Thyroid gland (tissue), 4 donors: ENCODE measurements around the gene TALDO1.

Experiments used
- CTCF ChIP-seq, 6 experiments: fragments of 200-600 bp in 3 of 6; fragments of 450-650 bp in 3 of 6; sonication (generic) in 3 of 6; IDR thresholded peaks; one replicate each; pipeline ENCODE4 v1.5.1; 2016 to 2019; ENCODE audit warnings: antibody characterized with exemption in 6 of 6, mild to moderate bottlenecking in 2 of 6, inconsistent platforms in 1 of 6, moderate library complexity in 1 of 6
- POLR2A ChIP-seq, 2 donors: fragments of 450-650 bp; IDR thresholded peaks; one replicate each; pipeline ENCODE4 v1.6.1; 2017; ENCODE audit warnings: antibody characterized with exemption in 2 of 2, mild to moderate bottlenecking in 2 of 2, moderate library complexity in 1 of 2

- TF ChIP-seq CTCF (IDR thresholded peaks at IDR 0.05) (no peak), POLR2A (IDR thresholded peaks at IDR 0.05) (no peak)
Observed at GRCh38 chr11:721741-722345, 25.4 kb upstream of the TALDO1 start.
